CD4-positive, alpha-beta T cell treated with Interleukin-10 for 1 hour (primary cell): ENCODE data around the gene NELL1.

ENCODE experiments used
- DNase-seq: peaks from one replicate; pipeline ENCODE4 v3.0.0-alpha.2; 2020

The NELL1 gene

GRCh38 chr11:21456186-21456585, 786.8 kb downstream of the NELL1 start:
- no peak for DNase-seq

GRCh38 chr11:21460082-21460481, 790.7 kb downstream of the NELL1 start:
- DNase-seq = no peak

- no peak for DNase-seq
These were observed 792.3 kb downstream of the NELL1 start for GRCh38 chr11:21461701-21462100.

- DNase-seq = no peak
These were observed 795.3 kb downstream of the NELL1 start for GRCh38 chr11:21464601-21465193.

- DNase-seq = no peak
These were observed 795.8 kb downstream of the NELL1 start for GRCh38 chr11:21465203-21465602.

- no peak for DNase-seq
These were observed 796.5 kb downstream of the NELL1 start for GRCh38 chr11:21465920-21466319.

- DNase-seq = no peak
These were observed 801.1 kb downstream of the NELL1 start for GRCh38 chr11:21470521-21470920.

- DNase-seq = no peak
These were observed 802.9 kb downstream of the NELL1 start for GRCh38 chr11:21472261-21472660.

GRCh38 chr11:21474529-21474928, 805.1 kb downstream of the NELL1 start:
- no peak for DNase-seq

- DNase-seq = no peak
These were observed 805.9 kb downstream of the NELL1 start for GRCh38 chr11:21475276-21475675.

GRCh38 chr11:21476588-21476987, 807.2 kb downstream of the NELL1 start:
- DNase-seq = no peak

- DNase-seq = no peak
These were observed 810.9 kb downstream of the NELL1 start for GRCh38 chr11:21480240-21480639.

- no peak for DNase-seq
These were observed 811.9 kb downstream of the NELL1 start for GRCh38 chr11:21481255-21481654.

- DNase-seq = no peak
These were observed 814.7 kb downstream of the NELL1 start for GRCh38 chr11:21484039-21484438.

- no peak for DNase-seq
These were observed 815.6 kb downstream of the NELL1 start for GRCh38 chr11:21485006-21485405.

- DNase-seq = no peak
These were observed 816.0 kb downstream of the NELL1 start for GRCh38 chr11:21485426-21485825.

- DNase-seq = no peak
These were observed 820.2 kb downstream of the NELL1 start for GRCh38 chr11:21489416-21490115.

GRCh38 chr11:21492931-21493330, 823.5 kb downstream of the NELL1 start:
- no peak for DNase-seq

- DNase-seq = no peak
These were observed 825.6 kb downstream of the NELL1 start for GRCh38 chr11:21494946-21495345.

GRCh38 chr11:21495879-21496278, 826.5 kb downstream of the NELL1 start:
- DNase-seq = no peak

GRCh38 chr11:21501245-21501644, 831.9 kb downstream of the NELL1 start:
- no peak for DNase-seq

GRCh38 chr11:21505070-21505469, 835.7 kb downstream of the NELL1 start:
- DNase-seq = no peak

- DNase-seq = no peak
These were observed 842.6 kb downstream of the NELL1 start for GRCh38 chr11:21511835-21512440.

GRCh38 chr11:21514316-21514715, 844.9 kb downstream of the NELL1 start:
- no peak for DNase-seq

GRCh38 chr11:21520244-21520643, 850.9 kb downstream of the NELL1 start:
- no peak for DNase-seq
